PC-9 (cell line): ENCODE data around the gene SLC38A10. TPM values are rescaled to one million over a fixed set of nuclear protein-coding genes. Genes with fewer than 3 reads are reported as not detected.

Source experiments
- BruUV-seq: library from RNA; stranded (reverse); fragments of 400-500 nt; replicated peaks from 2 replicates; lab custom pipeline; 2021; lab: Mats Ljungman, UMichigan
- CTCF ChIA-PET: fragments of 300-600 bp; sonication (Branson Sonifier 250); formaldehyde crosslinking; loops from one replicate; lab custom pipeline; 2022; ENCODE audit warnings: antibody characterized with exemption; lab: Charles Lee
- POLR2A ChIA-PET: fragments of 300-600 bp; sonication (Branson Sonifier 250); formaldehyde crosslinking; loops from one replicate; lab custom pipeline; 2022; ENCODE audit warnings: antibody characterized with exemption; ENCODE audit not compliant: unreplicated experiment; lab: Charles Lee
- DNase-seq, 2 experiments: peaks; one replicate each; pipeline versions ENCODE4 v3.0.0 to v3.0.0-alpha.2; 2015 to 2022; ENCODE audit warnings: mixed read lengths in 1 of 2
- H2AFZ ChIP-seq: fragments of 200-600 bp; sonication (generic); 2 replicates; pipeline ENCODE4 v1.8.1; 2017; ENCODE audit warnings: antibody characterized with exemption
- H3F3A ChIP-seq: fragments of 200-600 bp; sonication (generic); 2 replicates; pipeline ENCODE4 v1.8.1; 2017; ENCODE audit warnings: antibody characterized with exemption, mild to moderate bottlenecking, low read depth; ENCODE audit not compliant: insufficient read depth
- H3K27ac ChIP-seq: fragments of 200-600 bp; sonication (generic); 2 replicates; pipeline ENCODE4 v1.6.1; 2016; ENCODE audit warnings: mixed run types
- H3K27me3 ChIP-seq: fragments of 200-600 bp; sonication (generic); 2 replicates; pipeline ENCODE4 v1.6.1; 2016; ENCODE audit warnings: low read depth, mixed run types; ENCODE audit not compliant: insufficient read depth
- H3K36me3 ChIP-seq: fragments of 200-600 bp; sonication (generic); 2 replicates; pipeline ENCODE4 v1.6.1; 2016; ENCODE audit warnings: low read depth, mixed run types
- H3K4me1 ChIP-seq: fragments of 200-600 bp; sonication (generic); replicated peaks from 2 replicates; pipeline ENCODE4 v1.6.1; 2016; ENCODE audit warnings: mixed run types; ENCODE audit not compliant: insufficient read depth
- H3K4me2 ChIP-seq: fragments of 200-600 bp; sonication (generic); 2 replicates; pipeline ENCODE4 v1.6.1; 2017; ENCODE audit warnings: mixed run types
- H3K4me3 ChIP-seq: fragments of 200-600 bp; sonication (generic); 2 replicates; pipeline ENCODE4 v1.6.1; 2016; ENCODE audit warnings: mixed run types
- H3K79me2 ChIP-seq: fragments of 200-600 bp; sonication (generic); 2 replicates; pipeline ENCODE4 v1.6.1; 2017; ENCODE audit warnings: low read depth, mixed run types
- H3K9me2 ChIP-seq: fragments of 200-600 bp; sonication (generic); 2 replicates; pipeline ENCODE4 v1.8.1; 2017; ENCODE audit warnings: mild to moderate bottlenecking; ENCODE audit not compliant: insufficient read depth
- H3K9me3 ChIP-seq: fragments of 200-600 bp; sonication (generic); 2 replicates; pipeline ENCODE4 v1.8.1; 2016; ENCODE audit warnings: low read depth; ENCODE audit not compliant: insufficient read depth
- H4K20me1 ChIP-seq: fragments of 200-600 bp; sonication (generic); 2 replicates; pipeline ENCODE4 v1.8.1; 2017; ENCODE audit not compliant: insufficient read depth
- EZH2 ChIP-seq: fragments of 200-600 bp; sonication (generic); IDR thresholded peaks from 2 replicates; pipeline ENCODE4 v1.8.0; 2017; ENCODE audit warnings: antibody characterized with exemption, low read depth
- intact Hi-C: fragments of 100-400 bp; cut with micrococcal nuclease; formaldehyde crosslinking; loops from one replicate; pipeline ENCODE4 v1.10.0; 2022; ENCODE audit not compliant: unreplicated experiment
- total RNA-seq: library from RNA; stranded (reverse); gene quantifications from 2 replicates; pipeline ENCODE4 v1.2.3, GENCODE V29; 2021
- TF ChIP-seq, protein P1 (sequence below): fragments of 200-600 bp; sonication (generic); conservative IDR thresholded peaks from 2 replicates; pipeline ENCODE4 v1.6.1; 2017; ENCODE audit warnings: mixed run types, antibody characterized with exemption, mild to moderate bottlenecking, moderate library complexity

The SLC38A10 gene
- total RNA-seq, 1 experiment from 2014 or later: 127 TPM

GRCh38 chr17:81200201-81200600 lies 94.9 kb downstream of the SLC38A10 start:
- Histone ChIP-seq H3K9me3 (no peaks in the 10 kb centered on the region), H3K79me2 (no peaks in the 10 kb centered on the region), H3K36me3 (no peaks in the 10 kb centered on the region), H3K9me2 (no peaks in the 10 kb centered on the region), H3K27ac (no peak overlapping the region), H2AFZ (no peak overlapping the region), H3K4me3 (no peak overlapping the region), H3K4me2 (no peak overlapping the region), H3K27me3 (no peaks in the 10 kb centered on the region), H3F3A (no peaks in the 10 kb centered on the region), H3K4me1 (no peaks in the 10 kb centered on the region), H4K20me1 (no peaks in the 10 kb centered on the region)
- no TSS peak for BruUV-seq
- intact Hi-C loops: loop anchor here (5.0 kb wide), 1 partner anchor 58 kb away; no protein-coding TSS in a partner anchor
- TF ChIP-seq, protein P1, sequence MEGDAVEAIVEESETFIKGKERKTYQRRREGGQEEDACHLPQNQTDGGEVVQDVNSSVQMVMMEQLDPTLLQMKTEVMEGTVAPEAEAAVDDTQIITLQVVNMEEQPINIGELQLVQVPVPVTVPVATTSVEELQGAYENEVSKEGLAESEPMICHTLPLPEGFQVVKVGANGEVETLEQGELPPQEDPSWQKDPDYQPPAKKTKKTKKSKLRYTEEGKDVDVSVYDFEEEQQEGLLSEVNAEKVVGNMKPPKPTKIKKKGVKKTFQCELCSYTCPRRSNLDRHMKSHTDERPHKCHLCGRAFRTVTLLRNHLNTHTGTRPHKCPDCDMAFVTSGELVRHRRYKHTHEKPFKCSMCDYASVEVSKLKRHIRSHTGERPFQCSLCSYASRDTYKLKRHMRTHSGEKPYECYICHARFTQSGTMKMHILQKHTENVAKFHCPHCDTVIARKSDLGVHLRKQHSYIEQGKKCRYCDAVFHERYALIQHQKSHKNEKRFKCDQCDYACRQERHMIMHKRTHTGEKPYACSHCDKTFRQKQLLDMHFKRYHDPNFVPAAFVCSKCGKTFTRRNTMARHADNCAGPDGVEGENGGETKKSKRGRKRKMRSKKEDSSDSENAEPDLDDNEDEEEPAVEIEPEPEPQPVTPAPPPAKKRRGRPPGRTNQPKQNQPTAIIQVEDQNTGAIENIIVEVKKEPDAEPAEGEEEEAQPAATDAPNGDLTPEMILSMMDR: no peak
- no peak for TF ChIP-seq EZH2
- no peak for DNase-seq
- ChIA-PET CTCF (no interaction called here), POLR2A (no interaction called here)

- intact Hi-C loops: no loop called here
- CTCF ChIA-PET: no interaction called here
Observed at GRCh38 chr17:81199482-81199830, 95.7 kb downstream of the SLC38A10 start.

GRCh38 chr17:81198826-81199481 lies 96.2 kb downstream of the SLC38A10 start:
- Histone ChIP-seq H3K4me3 (no peak overlapping the region), H3K9me3 (no peaks in the 10 kb centered on the region), H3K36me3 (no peaks in the 10 kb centered on the region), H3K27me3 (no peaks in the 10 kb centered on the region), H3K4me1 (no peaks in the 10 kb centered on the region), H3F3A (no peaks in the 10 kb centered on the region), H3K9me2 (no peaks in the 10 kb centered on the region), H3K27ac (no peak overlapping the region), H3K79me2 (no peaks in the 10 kb centered on the region), H2AFZ (no peak overlapping the region), H4K20me1 (no peaks in the 10 kb centered on the region), H3K4me2 (no peak overlapping the region)
- no TSS peak for BruUV-seq
- no peak for DNase-seq
- ChIA-PET POLR2A (no interaction called here), CTCF (interaction anchor here (0.6 kb wide), 1 partner anchor 49 kb away, joined by 8 read pairs; no protein-coding TSS in a partner anchor)
- intact Hi-C loops: no loop called here
- TF ChIP-seq EZH2: no peak
- TF ChIP-seq, protein P1: no peak

More at GRCh38 chr17:81199482-81199830, 95.7 kb downstream of the SLC38A10 start:
- H3K27ac ChIP-seq: no peak overlapping the region
- no peaks in the 10 kb centered on the region for H3F3A ChIP-seq
- no peaks in the 10 kb centered on the region for H3K36me3 ChIP-seq
- no peak overlapping the region for H3K4me3 ChIP-seq
- H3K4me1 ChIP-seq: no peaks in the 10 kb centered on the region
- TF ChIP-seq EZH2: no peak
- TF ChIP-seq, protein P1: no peak
- H3K9me2 ChIP-seq: no peaks in the 10 kb centered on the region
- H3K27me3 ChIP-seq: no peaks in the 10 kb centered on the region
- H2AFZ ChIP-seq: no peak overlapping the region
- no peaks in the 10 kb centered on the region for H3K9me3 ChIP-seq
- POLR2A ChIA-PET: no interaction called here
- DNase-seq: no peak
- no TSS peak for BruUV-seq
- H3K4me2 ChIP-seq: no peak overlapping the region
- H3K79me2 ChIP-seq: no peaks in the 10 kb centered on the region
- H4K20me1 ChIP-seq: no peaks in the 10 kb centered on the region
